Transverse colon (tissue), 4 donors: ENCODE measurements around the gene IL1RAPL1. TPM values are rescaled to one million over a fixed set of nuclear protein-coding genes. Genes with fewer than 3 reads are reported as not detected.

Experiments used
- DNase-seq: peaks from one replicate; pipeline ENCODE4 v3.0.0-alpha.2; 2019
- H3K27ac ChIP-seq, 4 donors: fragments of 200-600 bp; sonication (generic); 2 replicates each; pipeline ENCODE4 v1.5.1; 2016 to 2018; ENCODE audit warnings: inconsistent platforms in 4 of 4
- H3K27me3 ChIP-seq: fragments of 200-600 bp; sonication (generic); 2 replicates; pipeline ENCODE4 v1.5.1; 2017; ENCODE audit warnings: inconsistent platforms
- H3K36me3 ChIP-seq, 4 donors: fragments of 200-600 bp; sonication (generic); 2 replicates each; pipeline ENCODE4 v1.5.1; 2017 to 2019; ENCODE audit warnings: inconsistent platforms in 4 of 4
- H3K4me1 ChIP-seq, 4 donors: fragments of 200-600 bp; sonication (generic); 2 replicates each; pipeline ENCODE4 v1.5.1; 2017 to 2020; ENCODE audit warnings: inconsistent platforms in 4 of 4
- H3K4me3 ChIP-seq, 4 donors: fragments of 200-600 bp; sonication (generic); 1 replicate in 1 of 4; 2 replicates in 3 of 4; pipeline versions ENCODE4 v1.5.1 to v1.6.1; 2017 to 2019; ENCODE audit warnings: inconsistent platforms in 4 of 4
- H3K9me3 ChIP-seq, 2 donors: fragments of 200-600 bp; sonication (generic); 2 replicates each; pipeline ENCODE4 v1.5.1; 2017 to 2019; ENCODE audit warnings: inconsistent platforms in 2 of 2
- EP300 ChIP-seq: sonication (generic); formaldehyde crosslinking; IDR thresholded peaks from one replicate; pipeline ENCODE4 v1.6.1; 2017; ENCODE audit warnings: antibody characterized with exemption, low read depth
- POLR2A ChIP-seq: fragments of 450-650 bp; IDR thresholded peaks from one replicate; pipeline ENCODE4 v1.6.1; 2016; ENCODE audit warnings: antibody characterized with exemption, mild to moderate bottlenecking, moderate library complexity
- POLR2AphosphoS5 ChIP-seq, 3 donors: sonication (generic); formaldehyde crosslinking; IDR thresholded peaks; one replicate each; pipeline ENCODE4 v1.6.1; 2016; ENCODE audit warnings: antibody characterized with exemption in 3 of 3
- WGBS, 2 donors: methylation state at CpG; one replicate each; pipeline ENCODE4 v1.1.5; 2018; ENCODE audit warnings: low coverage in 1 of 2; 5-methylcytosine and 5-hydroxymethylcytosine counted together
- in situ Hi-C, 4 donors: fragments of 200-750 bp; cut with MboI; loops; one replicate each; pipeline versions ENCODE4 v1.15.0 to v1.15.1; 2017; ENCODE audit warnings: low sequenced_read_pairs in 3 of 4, low pct_ligation_motif_present in 1 of 4, low pct_unique_long_range_greater_than_20kb in 1 of 4
- intact Hi-C: fragments of 100-400 bp; cut with DNase I; formaldehyde crosslinking; loops from one replicate; pipeline ENCODE4 v1.15.1; 2023; ENCODE audit warnings: low total_unique reads
- total RNA-seq, 4 donors: library from RNA; depleted of rRNA; stranded (reverse); fragments of >200 nt; gene quantifications; one replicate each; pipeline ENCODE4 v1.1.0, GENCODE V29; 2016
- TF ChIP-seq, protein P1 (sequence below), 5 experiments: fragments of 200-600 bp in 3 of 5; fragments of 450-650 bp in 2 of 5; sonication (generic) in 3 of 5; IDR thresholded peaks; 1 replicate in 2 of 5; 2 replicates in 3 of 5; pipeline ENCODE4 v1.5.1; 2016 to 2017; ENCODE audit warnings: antibody characterized with exemption in 5 of 5, inconsistent platforms in 3 of 5, mild to moderate bottlenecking in 2 of 5, moderate library complexity in 1 of 5

IL1RAPL1 gene
- total RNA-seq, 4 donors from 2014 or later = 0.14 to 0.32 (median 0.20) TPM; not detected in 1

DNA sequence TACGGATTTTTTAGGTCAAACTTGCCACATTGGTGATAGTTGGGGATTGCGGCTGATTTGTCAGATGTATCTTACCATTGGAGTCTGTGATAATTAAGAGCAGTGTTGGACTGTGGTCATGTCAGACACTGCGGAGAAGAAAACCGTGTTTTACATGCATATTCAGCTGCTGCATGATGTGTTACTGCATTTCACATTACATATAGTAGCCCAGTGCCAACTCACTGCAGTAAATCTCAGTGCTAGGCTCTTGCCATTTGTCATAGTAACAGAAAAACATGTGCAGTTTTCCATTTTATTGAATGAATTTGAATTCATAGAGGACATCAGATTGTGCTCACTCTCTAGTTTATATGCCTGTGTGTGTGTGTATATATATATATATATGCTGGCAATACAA, 543.7 kb downstream of the IL1RAPL1 start:
- Histone ChIP-seq H3K36me3 (no peaks in the 10 kb centered on the region), H3K9me3 (no peaks in the 10 kb centered on the region), H3K27ac (no peak overlapping the region), H3K27me3 (no peaks in the 10 kb centered on the region), H3K4me1 (no peaks in the 10 kb centered on the region), H3K4me3 (no peak overlapping the region)
- intact Hi-C loops = no loop called here
- 53 to 55% methylated on average over 4 of the region's 4 CpGs for WGBS, 2 donors
- DNase-seq = no peak
- in situ Hi-C loops = no loop called here
- TF ChIP-seq EP300 = no peak

DNA sequence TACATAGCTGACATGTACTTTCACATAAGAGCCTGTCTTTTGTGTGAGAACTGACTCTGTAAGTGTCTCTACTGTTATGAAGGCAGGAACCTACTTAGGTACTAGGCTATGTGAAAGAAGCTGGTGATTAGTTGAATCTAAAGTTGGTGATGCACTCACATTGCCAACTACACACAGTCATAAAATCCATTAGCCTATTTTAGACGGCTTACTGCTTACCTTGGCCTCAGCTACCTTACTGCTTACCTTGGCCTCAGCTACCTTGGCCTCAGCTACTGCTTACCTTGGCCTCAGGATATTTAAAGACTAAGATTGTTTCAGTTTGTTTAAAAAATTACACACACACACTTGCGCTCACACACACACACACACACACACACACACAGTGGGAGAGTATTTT, 549.7 kb downstream of the IL1RAPL1 start:
- no peak for TF ChIP-seq POLR2AphosphoS5 (IDR thresholded peaks at IDR 0.05)
- TF ChIP-seq, protein P1, sequence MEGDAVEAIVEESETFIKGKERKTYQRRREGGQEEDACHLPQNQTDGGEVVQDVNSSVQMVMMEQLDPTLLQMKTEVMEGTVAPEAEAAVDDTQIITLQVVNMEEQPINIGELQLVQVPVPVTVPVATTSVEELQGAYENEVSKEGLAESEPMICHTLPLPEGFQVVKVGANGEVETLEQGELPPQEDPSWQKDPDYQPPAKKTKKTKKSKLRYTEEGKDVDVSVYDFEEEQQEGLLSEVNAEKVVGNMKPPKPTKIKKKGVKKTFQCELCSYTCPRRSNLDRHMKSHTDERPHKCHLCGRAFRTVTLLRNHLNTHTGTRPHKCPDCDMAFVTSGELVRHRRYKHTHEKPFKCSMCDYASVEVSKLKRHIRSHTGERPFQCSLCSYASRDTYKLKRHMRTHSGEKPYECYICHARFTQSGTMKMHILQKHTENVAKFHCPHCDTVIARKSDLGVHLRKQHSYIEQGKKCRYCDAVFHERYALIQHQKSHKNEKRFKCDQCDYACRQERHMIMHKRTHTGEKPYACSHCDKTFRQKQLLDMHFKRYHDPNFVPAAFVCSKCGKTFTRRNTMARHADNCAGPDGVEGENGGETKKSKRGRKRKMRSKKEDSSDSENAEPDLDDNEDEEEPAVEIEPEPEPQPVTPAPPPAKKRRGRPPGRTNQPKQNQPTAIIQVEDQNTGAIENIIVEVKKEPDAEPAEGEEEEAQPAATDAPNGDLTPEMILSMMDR (IDR thresholded peaks at IDR 0.05) = no peak
- TF ChIP-seq POLR2A = no peak
- no peak for TF ChIP-seq EP300
- Histone ChIP-seq H3K27ac (no peak overlapping the region), H3K4me3 (no peak overlapping the region), H3K36me3 (no peaks in the 10 kb centered on the region), H3K9me3 (no peaks in the 10 kb centered on the region), H3K4me1 (no peaks in the 10 kb centered on the region), H3K27me3 (no peaks in the 10 kb centered on the region)
- WGBS, 2 donors = 70 to 83% methylated on average over 1 to 2 of the region's 2 CpGs
- DNase-seq = no peak
- in situ Hi-C loops (no loop called here), intact Hi-C loops (no loop called here)

DNA sequence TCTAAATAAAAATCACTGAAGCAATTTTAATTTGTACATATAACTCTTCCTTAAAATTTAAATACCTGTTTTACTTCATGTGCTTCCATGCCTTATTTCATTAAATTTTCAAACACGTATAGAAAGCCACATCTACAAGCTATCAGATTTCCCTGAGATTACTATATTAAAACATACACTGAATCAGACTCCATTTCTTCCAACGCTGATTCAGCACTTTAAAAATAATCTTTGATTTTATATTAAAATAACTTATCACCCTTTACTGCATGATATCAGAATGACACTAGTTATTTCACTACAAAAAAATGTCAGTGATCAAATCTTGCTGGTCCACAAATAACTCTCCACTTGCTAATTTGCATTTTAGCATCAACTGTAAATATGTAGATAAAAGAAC, 550.8 kb downstream of the IL1RAPL1 start:
- no peaks in the 10 kb centered on the region for H3K4me1 ChIP-seq
- TF ChIP-seq POLR2AphosphoS5 (IDR thresholded peaks at IDR 0.05) (no peak), EP300 (no peak), POLR2A (no peak)
- TF ChIP-seq, protein P1 (IDR thresholded peaks at IDR 0.05) = no peak
- WGBS, 2 donors = 79 to 100% methylated on average over 2 of the region's 2 CpGs
- intact Hi-C loops = no loop called here
- H3K9me3 ChIP-seq = no peaks in the 10 kb centered on the region
- no peaks in the 10 kb centered on the region for H3K27me3 ChIP-seq
- in situ Hi-C loops = no loop called here
- DNase-seq = no peak
- no peak overlapping the region for H3K4me3 ChIP-seq
- no peaks in the 10 kb centered on the region for H3K36me3 ChIP-seq
- no peak overlapping the region for H3K27ac ChIP-seq

DNA sequence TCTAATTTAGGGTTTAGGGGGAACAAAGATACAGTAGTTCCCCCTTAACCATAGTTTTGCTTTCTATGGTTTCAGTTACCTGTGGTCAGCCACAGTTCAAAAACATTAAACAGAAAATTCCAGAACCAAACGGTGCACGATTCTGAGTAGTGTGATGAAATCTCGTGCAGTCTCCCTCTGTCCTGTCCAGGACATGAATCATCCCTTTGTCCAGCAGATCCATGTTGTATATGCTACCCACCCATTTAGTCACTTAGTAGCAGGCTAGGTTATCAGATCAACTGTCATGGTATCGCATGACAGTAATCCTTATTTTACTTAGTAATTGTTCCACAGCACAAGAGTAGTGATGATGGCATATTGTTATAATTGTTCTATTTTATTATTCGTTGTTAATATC, 556.1 kb downstream of the IL1RAPL1 start:
- H3K4me3 ChIP-seq = no peak overlapping the region
- in situ Hi-C loops = no loop called here
- no peaks in the 10 kb centered on the region for H3K9me3 ChIP-seq
- no peak for TF ChIP-seq EP300
- TF ChIP-seq, protein P1 (IDR thresholded peaks at IDR 0.05) = no peak
- TF ChIP-seq POLR2AphosphoS5 (IDR thresholded peaks at IDR 0.05) = no peak
- TF ChIP-seq POLR2A = no peak
- H3K4me1 ChIP-seq = no peaks in the 10 kb centered on the region
- no peaks in the 10 kb centered on the region for H3K36me3 ChIP-seq
- no peaks in the 10 kb centered on the region for H3K27me3 ChIP-seq
- DNase-seq = no peak
- no peak overlapping the region for H3K27ac ChIP-seq
- intact Hi-C loops = no loop called here
- WGBS, 2 donors = 67 to 79% methylated on average over 1 to 5 of the region's 5 CpGs

DNA sequence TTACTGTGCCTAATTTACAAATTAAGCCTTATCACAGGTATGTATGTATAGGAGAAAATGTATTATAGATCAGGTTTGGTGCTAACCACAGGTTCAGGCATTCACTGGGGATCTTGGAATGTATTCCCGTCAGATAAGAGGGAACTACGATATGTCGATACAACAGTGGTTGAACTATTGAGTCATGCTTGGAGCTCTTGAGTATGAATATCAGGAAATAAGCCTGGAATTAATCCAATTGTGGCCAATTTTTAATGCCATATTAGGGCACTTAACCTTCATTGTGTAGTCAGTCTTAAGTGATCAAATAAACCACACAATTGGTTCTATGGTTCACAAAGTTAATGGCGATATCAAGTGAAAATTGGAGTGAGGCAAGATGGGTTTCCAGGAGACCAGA, 556.5 kb downstream of the IL1RAPL1 start:
- TF ChIP-seq POLR2A (no peak), EP300 (no peak), POLR2AphosphoS5 (IDR thresholded peaks at IDR 0.05) (no peak)
- TF ChIP-seq, protein P1 (IDR thresholded peaks at IDR 0.05) = no peak
- intact Hi-C loops = no loop called here
- Histone ChIP-seq H3K27ac (no peak overlapping the region), H3K4me3 (no peak overlapping the region), H3K27me3 (no peaks in the 10 kb centered on the region), H3K36me3 (no peaks in the 10 kb centered on the region), H3K4me1 (no peaks in the 10 kb centered on the region), H3K9me3 (no peaks in the 10 kb centered on the region)
- WGBS, 2 donors = 95 to 100% methylated on average over 3 to 4 of the region's 4 CpGs
- in situ Hi-C loops = no loop called here
- no peak for DNase-seq
